SK-N-MC (cell line): ENCODE measurements around the gene PDE1A.

Experiments used
- DNase-seq: peaks from one replicate; pipeline ENCODE4 v3.0.0-alpha.2; 2011; ENCODE audit warnings: low read depth, low spot score
- H3K27ac ChIP-seq: fragments of 200-600 bp; sonication (generic); 2 replicates; pipeline ENCODE4 v1.5.1; 2016; ENCODE audit warnings: mixed run types
- H3K36me3 ChIP-seq: fragments of 200-600 bp; sonication (generic); 2 replicates; pipeline ENCODE4 v1.6.1; 2017; ENCODE audit warnings: antibody characterized with exemption, low read length, mixed read lengths; ENCODE audit not compliant: insufficient read depth
- H3K4me3 ChIP-seq: fragments of 200-600 bp; sonication (generic); 2 replicates; pipeline ENCODE4 v1.5.1; 2016
- H3K9ac ChIP-seq: fragments of 200-600 bp; sonication (generic); 2 replicates; pipeline ENCODE4 v1.8.0; 2017; ENCODE audit warnings: mixed run types, mixed read lengths; ENCODE audit not compliant: insufficient read length
- H3K9me3 ChIP-seq: fragments of 200-600 bp; sonication (generic); 2 replicates; pipeline ENCODE4 v1.6.1; 2017; ENCODE audit warnings: low read depth, mild to moderate bottlenecking, antibody characterized with exemption, low read length, moderate library complexity, mixed read lengths
- EZH2 ChIP-seq: fragments of 200-600 bp; sonication (generic); IDR thresholded peaks from one replicate; pipeline ENCODE4 v1.6.1; 2017; ENCODE audit warnings: antibody characterized with exemption
- FOXP2 ChIP-seq: optimal IDR thresholded peaks from 2 replicates; pipeline ENCODE3; 2011; ENCODE audit warnings: mild to moderate bottlenecking, moderate library complexity; ENCODE audit not compliant: insufficient read depth; ENCODE audit errors: extremely low read length, control extremely low read depth
- POLR2AphosphoS5 ChIP-seq: IDR thresholded peaks from 2 replicates; pipeline ENCODE4 v1.6.1; 2012; ENCODE audit warnings: mild to moderate bottlenecking, low read depth, low read length, borderline replicate concordance

The PDE1A gene

DNA sequence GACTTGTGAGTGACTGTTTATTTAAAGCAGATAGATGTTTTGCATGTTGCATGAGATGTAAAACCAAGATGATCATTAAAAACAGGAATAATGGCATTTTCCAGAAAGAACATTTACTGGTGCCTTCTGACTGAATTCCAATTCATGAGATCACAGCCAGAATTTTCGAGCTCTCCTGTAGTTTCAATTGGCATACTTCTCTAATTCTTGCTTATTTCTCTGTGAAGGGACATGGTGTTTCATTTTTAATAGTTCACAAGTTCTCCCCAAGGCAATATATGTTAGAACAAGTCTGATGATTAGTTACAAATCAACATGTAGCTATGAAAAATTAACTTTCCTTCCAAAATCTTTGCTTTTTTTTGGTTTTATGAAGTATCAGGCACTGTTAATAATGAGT lies 105.7 kb downstream of the PDE1A start:
- TF ChIP-seq EZH2 (no peak), FOXP2 (no peak), POLR2AphosphoS5 (no peak)
- no peak overlapping the region for H3K4me3 ChIP-seq
- no peaks in the 10 kb centered on the region for H3K9me3 ChIP-seq
- DNase-seq: no peak
- H3K36me3 ChIP-seq: no peaks in the 10 kb centered on the region
- H3K9ac ChIP-seq: no peak overlapping the region
- no peak overlapping the region for H3K27ac ChIP-seq

DNA sequence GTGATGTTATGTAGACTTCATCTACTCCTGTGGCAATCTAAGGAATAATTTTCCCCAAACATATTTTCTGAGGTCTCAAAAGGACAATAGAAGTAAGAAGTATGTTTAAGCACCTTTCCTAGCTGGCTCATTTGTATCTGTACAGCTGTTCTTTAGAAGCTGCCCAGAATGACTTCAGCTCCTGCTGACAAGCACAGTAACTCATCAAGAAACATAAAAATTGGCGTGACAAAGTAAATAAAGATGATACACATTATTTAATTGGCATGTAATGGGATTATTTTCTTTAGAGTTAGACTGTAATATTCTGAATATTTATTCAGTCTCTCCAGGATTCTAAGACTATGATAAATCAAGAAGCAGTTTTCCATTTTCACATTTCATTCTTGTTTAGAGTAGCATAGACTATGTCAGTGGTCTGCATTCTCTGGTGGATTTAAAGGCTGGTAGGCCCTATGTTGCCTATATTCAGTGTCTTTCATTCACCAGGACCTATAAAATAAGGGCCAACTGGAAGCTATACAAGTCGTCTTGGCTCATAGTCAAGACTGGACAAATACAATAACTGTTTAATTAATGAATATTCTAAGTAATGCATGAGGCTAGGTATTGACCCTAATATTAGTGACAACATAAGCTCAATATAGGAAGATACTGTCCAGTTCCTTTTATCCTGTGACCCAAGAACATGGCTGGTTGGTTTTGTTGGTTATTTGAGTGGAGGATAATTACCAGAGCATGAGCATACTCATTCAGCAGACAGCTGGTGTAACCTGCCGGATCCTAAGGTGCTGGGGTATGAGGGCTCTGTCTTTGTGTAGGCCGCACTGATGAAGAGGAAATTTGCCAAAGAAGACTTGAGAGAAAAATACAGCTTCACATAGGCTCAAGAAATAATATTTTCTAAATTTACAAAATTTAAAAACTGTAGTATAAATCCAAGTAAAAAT lies 107.0 kb downstream of the PDE1A start:
- DNase-seq: no peak
- TF ChIP-seq EZH2 (no peak), POLR2AphosphoS5 (no peak), FOXP2 (no peak)
- Histone ChIP-seq H3K27ac (no peak overlapping the region), H3K4me3 (no peak overlapping the region), H3K9me3 (no peaks in the 10 kb centered on the region), H3K36me3 (no peaks in the 10 kb centered on the region), H3K9ac (no peak overlapping the region)

GRCh38 chr2:182318466-182319220 lies 108.2 kb downstream of the PDE1A start:
- Histone ChIP-seq H3K9me3 (no peaks in the 10 kb centered on the region), H3K36me3 (no peaks in the 10 kb centered on the region), H3K27ac (no peak overlapping the region), H3K4me3 (no peak overlapping the region), H3K9ac (no peak overlapping the region)
- DNase-seq: no peak
- TF ChIP-seq FOXP2: no peak
- no peak for TF ChIP-seq POLR2AphosphoS5
- no peak for TF ChIP-seq EZH2

- no peak overlapping the region for H3K4me3 ChIP-seq
- H3K27ac ChIP-seq: no peak overlapping the region
- no peaks in the 10 kb centered on the region for H3K9me3 ChIP-seq
- no peaks in the 10 kb centered on the region for H3K36me3 ChIP-seq
- TF ChIP-seq POLR2AphosphoS5: no peak
- no peak for TF ChIP-seq EZH2
- TF ChIP-seq FOXP2: no peak
- H3K9ac ChIP-seq: no peak overlapping the region
- DNase-seq: no peak
These were observed 109.9 kb downstream of the PDE1A start for GRCh38 chr2:182316950-182317349.

DNA sequence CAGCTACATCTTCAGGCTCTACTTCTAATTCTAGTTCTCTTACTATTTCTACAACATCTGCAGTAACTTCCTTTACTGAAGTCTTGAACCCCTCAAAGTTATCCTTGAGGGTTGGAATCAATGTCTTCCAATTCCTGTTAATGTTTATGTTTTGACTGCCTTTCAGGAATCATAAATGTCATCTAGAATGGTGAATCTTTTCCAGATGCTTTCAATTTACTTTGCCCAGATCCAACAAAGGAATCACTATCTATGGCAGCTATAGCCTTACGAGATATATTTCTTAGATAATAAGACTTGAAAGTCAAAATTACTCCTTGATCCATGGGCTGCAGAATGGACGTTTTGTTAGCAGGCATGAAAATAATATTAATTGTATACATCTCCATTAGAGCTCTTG lies 123.9 kb downstream of the PDE1A start:
- TF ChIP-seq FOXP2 (no peak), POLR2AphosphoS5 (no peak), EZH2 (no peak)
- no peaks in the 10 kb centered on the region for H3K9me3 ChIP-seq
- H3K27ac ChIP-seq: no peak overlapping the region
- no peaks in the 10 kb centered on the region for H3K36me3 ChIP-seq
- no peak overlapping the region for H3K9ac ChIP-seq
- H3K4me3 ChIP-seq: no peak overlapping the region
- DNase-seq: no peak

- no peak for TF ChIP-seq EZH2
- TF ChIP-seq FOXP2: no peak
- no peak for TF ChIP-seq POLR2AphosphoS5
- no peak overlapping the region for H3K27ac ChIP-seq
- H3K9me3 ChIP-seq: no peaks in the 10 kb centered on the region
- no peak overlapping the region for H3K9ac ChIP-seq
- H3K4me3 ChIP-seq: no peak overlapping the region
- no peaks in the 10 kb centered on the region for H3K36me3 ChIP-seq
- DNase-seq: no peak
These were observed 124.7 kb downstream of the PDE1A start for GRCh38 chr2:182302174-182302573.

GRCh38 chr2:182301093-182301492 lies 125.7 kb downstream of the PDE1A start:
- Histone ChIP-seq H3K4me3 (no peak overlapping the region), H3K9ac (no peak overlapping the region), H3K27ac (no peak overlapping the region), H3K9me3 (no peaks in the 10 kb centered on the region), H3K36me3 (no peaks in the 10 kb centered on the region)
- no peak for DNase-seq
- TF ChIP-seq FOXP2 (no peak), POLR2AphosphoS5 (no peak), EZH2 (no peak)

- no peak overlapping the region for H3K9ac ChIP-seq
- no peaks in the 10 kb centered on the region for H3K36me3 ChIP-seq
- DNase-seq: no peak
- no peak overlapping the region for H3K4me3 ChIP-seq
- H3K27ac ChIP-seq: no peak overlapping the region
- TF ChIP-seq POLR2AphosphoS5 (no peak), FOXP2 (no peak), EZH2 (no peak)
- H3K9me3 ChIP-seq: no peaks in the 10 kb centered on the region
These were observed 126.2 kb downstream of the PDE1A start for GRCh38 chr2:182300608-182301007.

- Histone ChIP-seq H3K9me3 (no peaks in the 10 kb centered on the region), H3K27ac (no peak overlapping the region), H3K4me3 (no peak overlapping the region), H3K9ac (no peak overlapping the region), H3K36me3 (no peaks in the 10 kb centered on the region)
- no peak for TF ChIP-seq EZH2
- no peak for TF ChIP-seq FOXP2
- no peak for TF ChIP-seq POLR2AphosphoS5
- no peak for DNase-seq
These were observed 127.2 kb downstream of the PDE1A start for GRCh38 chr2:182299632-182300031.
